GM12892 (cell line): ENCODE measurements around the gene LY6G5C.

Source experiments
- POLR2A ChIP-seq: IDR thresholded peaks from 2 replicates; pipeline ENCODE4 v1.6.1; 2011; ENCODE audit warnings: low read depth, low read length, control low read depth
- POLR2AphosphoS5 ChIP-seq: IDR thresholded peaks from 2 replicates; pipeline ENCODE4 v1.6.1; 2011; ENCODE audit warnings: low read depth, low read length, control low read depth
- TAF1 ChIP-seq: IDR thresholded peaks from 2 replicates; pipeline ENCODE4 v1.6.1; 2011; ENCODE audit warnings: low read depth, mild to moderate bottlenecking, control low read depth, low read length, borderline replicate concordance

GRCh38 chr6:31690231-31691077, 9.6 kb upstream of the LY6G5C start:
- TF ChIP-seq POLR2A (no peak), POLR2AphosphoS5 (no peak), TAF1 (no peak)
